Lower lobe of right lung (tissue), 2 donors: ENCODE data around the gene USP22. TPM values are rescaled to one million over a fixed set of nuclear protein-coding genes. Genes with fewer than 3 reads are reported as not detected.

Experiments used
- ATAC-seq, 2 donors: fragments of 200-7000 bp; cut with Tn5 transposase; one replicate each; pipeline ENCODE4 v1.9.1; 2020 to 2022; ENCODE audit warnings: mild to moderate bottlenecking in 2 of 2, moderate library complexity in 2 of 2
- DNase-seq: peaks from one replicate; pipeline ENCODE4 v3.0.0-alpha.2; 2020
- H3K27ac ChIP-seq: fragments of 200-600 bp; one replicate; pipeline ENCODE4 v1.8.0; 2022
- H3K27me3 ChIP-seq: fragments of 200-600 bp; one replicate; pipeline ENCODE4 v1.8.0; 2022; ENCODE audit warnings: low read depth
- H3K36me3 ChIP-seq: fragments of 200-600 bp; one replicate; pipeline ENCODE4 v1.8.0; 2022; ENCODE audit warnings: mild to moderate bottlenecking
- H3K4me1 ChIP-seq: fragments of 200-600 bp; one replicate; pipeline ENCODE4 v1.8.0; 2022
- H3K4me3 ChIP-seq: fragments of 200-600 bp; one replicate; pipeline ENCODE4 v1.8.0; 2022; ENCODE audit warnings: mild to moderate bottlenecking
- H3K9me3 ChIP-seq: fragments of 200-600 bp; one replicate; pipeline ENCODE4 v1.8.0; 2022
- CTCF ChIP-seq: fragments of 200-600 bp; IDR thresholded peaks from one replicate; pipeline ENCODE4 v1.8.0; 2022; ENCODE audit warnings: antibody characterized with exemption, mild to moderate bottlenecking
- intact Hi-C: fragments of 100-400 bp; cut with DNase I; formaldehyde crosslinking; loops from one replicate; pipeline ENCODE4 v1.11.0; 2022
- total RNA-seq: library from RNA; stranded (reverse); fragmentation: NEBNext Ultra II Directional; extraction: Animal tissue kit (Norgen Biotek cat#: 25700); gene quantifications from one replicate; pipeline ENCODE4 v1.2.1, GENCODE V29; 2021
- donor health status: DM: no; HTN: yes; CAD: no; lungs with severe emphysema.

USP22 gene
- total RNA-seq, 1 donor from 2014 or later, result 154 TPM

- no peaks in the 10 kb centered on the region for H3K4me1 ChIP-seq
- intact Hi-C loops, result no loop called here
- no peak overlapping the region for H3K27ac ChIP-seq
- DNase-seq (no peak), ATAC-seq (no peak)
- no peaks in the 10 kb centered on the region for H3K9me3 ChIP-seq
- H3K36me3 ChIP-seq, result no peaks in the 10 kb centered on the region
- H3K4me3 ChIP-seq, result no peak overlapping the region
- TF ChIP-seq CTCF, result no peak
- no peaks in the 10 kb centered on the region for H3K27me3 ChIP-seq
Measured at GRCh38 chr17:20975566-20975965, 67.2 kb downstream of the USP22 start.

- no peak for TF ChIP-seq CTCF
- ATAC-seq (no peak), DNase-seq (no peak)
- H3K27ac ChIP-seq, result no peak overlapping the region
- H3K9me3 ChIP-seq, result no peaks in the 10 kb centered on the region
- H3K36me3 ChIP-seq, result no peaks in the 10 kb centered on the region
- intact Hi-C loops, result no loop called here
- H3K27me3 ChIP-seq, result no peaks in the 10 kb centered on the region
- no peak overlapping the region for H3K4me3 ChIP-seq
- H3K4me1 ChIP-seq, result no peaks in the 10 kb centered on the region
Measured at GRCh38 chr17:20970329-20970728, 72.5 kb downstream of the USP22 start.

- Histone ChIP-seq H3K4me1 (no peaks in the 10 kb centered on the region), H3K4me3 (no peak overlapping the region), H3K27me3 (no peaks in the 10 kb centered on the region), H3K27ac (no peak overlapping the region), H3K9me3 (no peaks in the 10 kb centered on the region), H3K36me3 (no peaks in the 10 kb centered on the region)
- DNase-seq (no peak), ATAC-seq (no peak)
- no peak for TF ChIP-seq CTCF
- intact Hi-C loops, result no loop called here
Measured at GRCh38 chr17:20968913-20969616, 73.7 kb downstream of the USP22 start.

GRCh38 chr17:20967776-20968175, 75.0 kb downstream of the USP22 start:
- Histone ChIP-seq H3K4me3 (no peak overlapping the region), H3K36me3 (no peaks in the 10 kb centered on the region), H3K4me1 (no peaks in the 10 kb centered on the region), H3K27me3 (no peaks in the 10 kb centered on the region), H3K9me3 (no peaks in the 10 kb centered on the region), H3K27ac (no peak overlapping the region)
- no peak for TF ChIP-seq CTCF
- DNase-seq, result no peak
- intact Hi-C loops, result no loop called here
- ATAC-seq, result no peak

- Histone ChIP-seq H3K4me1 (no peaks in the 10 kb centered on the region), H3K4me3 (no peak overlapping the region), H3K9me3 (no peaks in the 10 kb centered on the region), H3K36me3 (no peaks in the 10 kb centered on the region), H3K27me3 (no peaks in the 10 kb centered on the region), H3K27ac (no peak overlapping the region)
- intact Hi-C loops, result no loop called here
- no peak for TF ChIP-seq CTCF
- ATAC-seq (peak; percentile 39 to 41), DNase-seq (peak; percentile 64)
Measured at GRCh38 chr17:20966870-20967269, 75.9 kb downstream of the USP22 start.
